GM21423 (cell line): Measurements from ENCODE around the gene OSBPL6.
"Not testable (repeated sequence)": the region's sequence is repeated elsewhere in the genome, so short reads cannot be mapped to it uniquely, and the experiment has no call there.

Experiments used
- ATAC-seq: cut with Tn5 transposase; IDR thresholded peaks from one replicate; pipeline ENCODE4 v1.9.1; 2021; ENCODE audit warnings: mild to moderate bottlenecking, moderate library complexity; ENCODE audit not compliant: unreplicated experiment

Gene OSBPL6

GRCh38 chr2:178197791-178198190, 3.5 kb downstream of the OSBPL6 start:
- no peak for ATAC-seq

- ATAC-seq = not testable (repeated sequence)
These were observed 4.1 kb downstream of the OSBPL6 start for GRCh38 chr2:178198441-178198840.

GRCh38 chr2:178199334-178199733, 5.0 kb downstream of the OSBPL6 start:
- no peak for ATAC-seq

GRCh38 chr2:178200331-178200730, 6.0 kb downstream of the OSBPL6 start:
- no peak for ATAC-seq

GRCh38 chr2:178202927-178203326, 8.6 kb downstream of the OSBPL6 start:
- ATAC-seq = no peak

- ATAC-seq = no peak
These were observed 10.7 kb downstream of the OSBPL6 start for GRCh38 chr2:178204977-178205376.

GRCh38 chr2:178205853-178206521, 11.7 kb downstream of the OSBPL6 start:
- no peak for ATAC-seq

- no peak for ATAC-seq
These were observed 14.0 kb downstream of the OSBPL6 start for GRCh38 chr2:178208336-178208735.

GRCh38 chr2:178208817-178209216, 14.5 kb downstream of the OSBPL6 start:
- ATAC-seq = no peak

GRCh38 chr2:178211460-178211859, 17.1 kb downstream of the OSBPL6 start:
- ATAC-seq = no peak

- no peak for ATAC-seq
These were observed 17.6 kb downstream of the OSBPL6 start for GRCh38 chr2:178211943-178212342.

- no peak for ATAC-seq
These were observed 19.7 kb downstream of the OSBPL6 start for GRCh38 chr2:178213991-178214390.

- ATAC-seq = no peak
These were observed 24.9 kb downstream of the OSBPL6 start for GRCh38 chr2:178219247-178219646.

- ATAC-seq = no peak
These were observed 26.5 kb downstream of the OSBPL6 start for GRCh38 chr2:178220814-178221213.

GRCh38 chr2:178221556-178221955, 27.2 kb downstream of the OSBPL6 start:
- ATAC-seq = no peak

GRCh38 chr2:178223806-178224205, 29.5 kb downstream of the OSBPL6 start:
- ATAC-seq = no peak

GRCh38 chr2:178225006-178225805, 30.9 kb downstream of the OSBPL6 start:
- no peak for ATAC-seq

- no peak for ATAC-seq
These were observed 32.9 kb downstream of the OSBPL6 start for GRCh38 chr2:178227187-178227586.

- no peak for ATAC-seq
These were observed 35.6 kb downstream of the OSBPL6 start for GRCh38 chr2:178229927-178230326.

- ATAC-seq = no peak
These were observed 36.1 kb downstream of the OSBPL6 start for GRCh38 chr2:178230396-178230795.

GRCh38 chr2:178233428-178233827, 39.1 kb downstream of the OSBPL6 start:
- ATAC-seq = no peak

GRCh38 chr2:178234648-178235047, 40.3 kb downstream of the OSBPL6 start:
- no peak for ATAC-seq
